ENCODE measurements around the gene VANGL2.

Gene VANGL2

DNA sequence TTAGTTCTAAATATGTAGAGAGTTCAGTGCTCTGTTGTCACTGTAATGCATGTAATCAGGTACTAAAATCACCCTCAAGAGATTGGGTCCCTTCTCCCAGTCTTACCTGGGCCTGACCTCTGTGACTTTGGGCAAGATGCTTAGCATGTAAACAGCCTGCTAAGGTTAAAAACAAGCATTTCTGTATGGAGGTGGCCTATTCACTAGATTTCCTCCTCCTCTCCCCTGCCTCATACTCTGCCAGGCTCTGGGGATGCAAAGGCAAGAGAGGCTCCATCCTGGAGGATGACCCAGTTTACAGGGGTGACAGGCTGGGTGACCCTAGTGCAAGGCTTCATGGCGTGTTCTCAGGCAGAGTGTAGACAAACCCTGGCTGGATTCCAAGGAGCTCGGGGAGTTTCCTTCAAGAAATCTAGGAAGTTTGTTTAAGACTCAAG is 28.8 kb downstream of the VANGL2 start:
- no peak for DNase-seq

DNA sequence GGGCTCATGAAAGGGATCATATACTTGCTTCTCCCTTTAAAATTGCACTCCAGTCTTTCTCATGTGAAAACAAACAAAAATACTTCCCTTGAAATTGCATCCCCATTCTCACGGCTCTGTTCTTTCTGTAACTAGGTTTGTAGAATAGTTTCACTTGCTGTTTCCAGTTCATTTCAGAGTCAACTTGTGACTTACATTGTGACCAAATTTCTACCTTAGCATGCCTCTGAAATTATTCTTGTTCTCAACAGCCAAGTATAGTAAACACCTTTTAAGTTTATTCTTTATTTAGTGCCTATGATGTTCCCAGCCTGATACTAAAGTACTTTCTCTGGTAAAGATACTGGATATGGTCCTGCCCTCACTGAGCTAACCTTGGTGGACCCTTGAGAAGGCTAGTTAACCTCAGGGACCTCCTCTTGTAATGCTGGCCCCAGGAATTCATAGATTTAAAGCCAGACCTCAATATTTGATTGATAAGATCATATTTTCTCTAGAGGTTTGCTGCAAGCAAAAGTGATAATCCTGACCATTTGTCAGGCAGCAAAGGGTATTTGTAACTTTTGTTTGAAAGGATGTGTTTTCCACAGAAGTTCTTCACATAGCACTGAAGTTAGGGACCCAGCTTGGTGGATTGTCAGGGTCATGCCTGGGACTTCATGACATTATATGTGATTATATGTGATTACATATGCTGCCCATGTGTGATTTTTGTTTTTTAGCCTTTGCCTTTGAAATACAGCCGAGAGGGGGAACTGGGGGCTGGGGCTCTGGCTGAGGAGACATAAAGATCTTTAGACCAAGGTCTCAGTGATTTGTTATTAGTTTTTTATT is 29.6 kb downstream of the VANGL2 start:
- DNase-seq: no peak

- DNase-seq: no peak
Observed at GRCh38 chr1:160431006-160431405, 30.6 kb downstream of the VANGL2 start.

DNA sequence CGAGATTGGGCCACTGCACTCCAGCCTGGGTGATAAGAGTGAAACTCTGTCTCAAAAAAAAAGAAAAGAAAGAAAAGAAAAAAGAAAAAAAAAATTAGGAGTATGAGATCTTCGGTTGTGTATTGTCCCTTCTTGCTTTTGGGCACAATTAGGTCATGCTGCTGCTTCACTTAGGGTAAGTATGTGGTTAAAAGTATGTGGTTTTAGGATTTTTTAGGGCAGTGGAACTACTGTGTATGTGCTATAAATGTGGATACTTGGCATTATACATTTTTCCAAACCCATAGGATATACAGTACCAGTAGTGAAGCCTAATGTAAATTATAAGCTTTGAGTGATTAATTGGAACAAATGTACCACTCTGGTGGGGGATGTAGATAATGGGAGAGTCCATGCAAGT is 31.2 kb downstream of the VANGL2 start:
- no peak for DNase-seq

DNA sequence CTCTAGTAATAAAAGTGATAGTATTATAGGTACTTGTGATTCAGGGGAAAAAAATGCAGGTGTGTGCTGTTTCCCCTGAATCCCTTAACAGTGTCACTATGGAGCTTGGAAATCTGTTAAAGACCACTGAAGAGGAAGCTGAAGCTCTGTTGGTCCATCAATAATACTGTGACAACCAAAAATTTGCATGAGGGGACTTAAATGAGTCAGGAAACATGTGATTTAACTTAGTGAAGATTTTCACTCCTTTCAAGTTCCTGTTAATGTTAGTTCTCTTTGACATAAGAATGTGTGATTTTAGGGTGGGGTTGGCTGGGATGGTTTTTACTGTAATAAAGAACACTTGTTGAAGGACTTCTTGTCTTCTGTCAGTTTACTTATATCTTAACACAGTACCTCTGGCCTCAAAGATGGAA is 32.0 kb downstream of the VANGL2 start:
- DNase-seq: no peak

- DNase-seq: no peak
Observed at GRCh38 chr1:160436966-160437365, 36.6 kb downstream of the VANGL2 start.

DNA sequence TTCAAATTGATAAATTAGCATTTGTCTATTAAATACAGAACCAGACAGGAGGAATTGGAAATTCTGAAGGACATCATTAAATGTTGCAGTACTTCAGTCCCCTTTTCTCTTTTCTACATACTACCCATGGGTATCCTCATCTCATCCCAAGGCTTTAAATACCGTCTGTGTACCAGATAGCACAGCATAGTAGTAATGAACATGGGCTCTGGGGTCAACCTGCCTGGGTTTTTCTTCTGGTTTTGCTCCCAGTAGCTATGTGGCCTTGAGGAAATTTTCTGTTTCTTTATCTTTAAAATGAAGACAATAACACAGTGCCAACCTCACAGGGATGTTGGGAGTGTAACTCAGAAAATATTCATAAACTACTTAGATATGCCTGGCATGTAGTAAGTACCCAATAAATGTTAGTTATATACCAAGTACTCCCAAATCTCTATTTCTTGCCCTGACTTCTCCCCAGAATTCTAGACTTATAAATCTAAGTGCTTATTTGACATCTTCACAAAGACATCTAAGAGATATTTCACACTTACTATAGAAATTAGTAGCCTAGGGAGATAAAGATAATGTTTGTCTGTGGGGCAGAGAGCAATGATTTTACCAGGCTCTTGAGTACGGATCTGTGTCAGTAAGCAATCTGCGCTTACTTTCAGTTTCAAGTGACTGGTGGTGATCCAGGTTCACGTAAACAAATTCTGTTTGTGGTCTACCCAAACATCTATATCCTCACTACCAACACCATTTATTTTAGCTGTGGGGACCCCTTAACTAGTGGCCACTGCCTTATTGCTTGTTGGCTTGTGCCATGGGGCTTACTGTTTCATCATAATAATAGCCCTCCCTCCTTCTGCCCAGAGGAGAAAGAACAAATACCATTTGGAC is 37.3 kb downstream of the VANGL2 start:
- DNase-seq: no peak

DNA sequence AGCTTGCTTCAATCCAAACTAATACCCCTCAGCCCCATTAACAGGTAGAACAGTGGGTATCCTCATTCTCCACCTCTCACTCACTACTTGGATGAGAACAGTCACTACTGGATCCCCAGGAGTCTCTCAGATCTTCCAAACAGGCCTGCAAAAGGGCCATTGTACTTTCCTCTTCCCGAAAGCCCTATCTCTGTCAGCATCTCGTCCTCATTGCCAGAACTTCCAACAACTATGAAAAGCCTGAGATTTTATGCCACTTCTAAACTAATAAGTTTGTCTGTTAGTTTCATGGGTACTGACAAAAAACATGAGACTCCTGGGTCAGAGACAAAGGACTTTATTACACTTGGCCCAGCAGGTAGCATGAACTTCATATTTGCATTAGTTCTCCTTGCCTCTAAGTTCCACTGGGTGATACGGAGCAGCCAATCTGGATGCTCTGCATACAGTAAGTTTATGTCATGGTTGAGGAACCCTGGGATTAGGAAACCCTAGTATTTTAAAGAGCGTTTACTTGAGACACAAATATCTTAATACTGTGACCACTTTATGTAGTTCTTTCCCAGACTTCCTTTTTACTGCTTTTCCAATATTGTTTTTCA is 38.1 kb downstream of the VANGL2 start:
- DNase-seq: no peak

- DNase-seq: no peak
Observed at GRCh38 chr1:160438935-160439334, 38.6 kb downstream of the VANGL2 start.

DNA sequence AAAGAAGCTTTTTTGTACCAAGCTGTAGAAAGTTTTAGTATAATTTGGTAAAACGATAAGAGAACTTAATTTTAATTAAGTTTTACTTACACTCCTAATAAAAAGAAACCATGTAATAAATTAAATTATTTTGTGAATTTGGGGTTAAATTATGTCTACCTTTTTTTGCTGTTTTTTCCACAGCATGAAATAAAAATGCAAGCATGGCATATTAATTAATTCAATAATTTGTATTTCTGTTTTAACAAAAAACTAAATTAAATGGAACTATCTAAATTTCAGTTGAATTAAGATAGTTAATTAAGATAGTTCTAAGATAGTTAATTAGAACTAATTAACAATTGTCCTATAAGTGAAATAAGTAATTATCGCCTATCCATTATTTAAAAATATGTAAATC is 39.4 kb downstream of the VANGL2 start:
- no peak for DNase-seq

DNA sequence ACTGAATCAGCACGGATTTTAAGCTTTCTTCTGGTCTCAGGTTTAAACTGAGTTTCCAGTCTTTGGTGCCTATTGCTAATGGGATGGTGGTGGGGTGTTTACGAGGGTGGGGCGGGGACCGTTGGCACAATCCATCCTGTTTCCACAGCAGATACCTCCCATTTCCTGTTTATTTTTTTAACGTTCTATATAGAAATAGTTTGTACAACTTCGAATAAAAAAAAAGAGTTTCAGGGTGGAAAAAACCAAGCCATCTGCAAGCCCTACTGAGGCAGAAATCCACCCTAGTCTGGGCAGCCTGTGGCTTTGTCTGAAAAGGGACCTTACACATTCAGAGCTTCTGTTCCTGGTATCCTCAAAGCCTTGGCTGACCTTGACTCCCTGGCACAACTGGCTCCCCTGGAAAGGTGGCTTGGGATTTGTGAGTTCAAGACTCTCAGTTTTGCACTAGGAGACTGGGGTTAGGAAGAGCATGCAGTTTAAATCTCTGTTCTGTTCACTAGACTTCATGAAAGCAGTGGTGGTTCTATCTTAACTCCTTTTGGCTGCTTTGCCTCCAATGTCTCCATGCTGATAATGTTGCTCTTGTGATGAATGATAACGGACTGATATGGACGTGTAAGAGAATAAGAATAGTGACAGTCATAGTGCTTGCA is 46.7 kb downstream of the VANGL2 start:
- no peak for DNase-seq

- no peak for DNase-seq
Observed at GRCh38 chr1:160449494-160449893, 49.1 kb downstream of the VANGL2 start.

GRCh38 chr1:160451119-160451858 is 50.9 kb downstream of the VANGL2 start:
- no peak for DNase-seq

DNA sequence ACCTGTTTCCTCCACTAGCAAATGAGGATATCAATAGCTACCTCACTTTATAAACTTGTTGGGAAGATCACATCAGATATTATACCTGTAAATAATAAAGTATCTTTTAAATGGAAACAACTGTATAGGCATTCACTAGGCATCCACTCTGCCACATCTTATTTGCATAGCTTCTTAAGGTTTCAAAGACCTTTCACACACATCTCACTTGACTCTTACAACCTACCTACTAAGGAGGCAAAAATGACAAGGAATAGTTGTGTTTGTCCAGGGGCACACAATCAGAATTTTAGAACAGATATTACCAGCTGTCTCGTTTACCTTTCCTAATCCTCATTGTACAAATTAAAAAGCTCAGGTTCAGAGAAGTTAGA is 51.5 kb downstream of the VANGL2 start:
- DNase-seq: no peak

DNA sequence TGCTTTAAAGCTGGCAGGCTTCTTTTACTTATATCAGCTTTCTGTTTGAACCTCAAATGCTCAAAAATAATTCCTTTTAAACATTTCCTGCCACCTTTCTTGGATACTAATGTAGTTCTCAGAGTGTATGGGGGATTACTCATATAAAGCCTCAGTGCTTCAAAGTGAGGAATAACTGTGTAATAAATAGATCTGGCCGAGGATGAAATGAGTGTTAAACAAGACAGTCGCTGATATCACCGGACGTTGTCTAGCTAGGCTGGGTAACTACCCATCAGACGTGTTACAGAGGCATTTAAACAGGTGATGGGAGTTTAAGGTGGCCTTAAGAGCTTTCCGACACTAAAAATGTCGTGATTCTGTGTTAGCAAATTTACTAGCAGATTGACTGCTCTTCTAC is 53.1 kb downstream of the VANGL2 start:
- DNase-seq: peak in 1 of 2 experiments; percentile 44

GRCh38 chr1:160454371-160455152 is 54.2 kb downstream of the VANGL2 start:
- DNase-seq: no peak

- no peak for DNase-seq
Observed at GRCh38 chr1:160455153-160455517, 54.8 kb downstream of the VANGL2 start.

- no peak for DNase-seq
Observed at GRCh38 chr1:160459056-160459455, 58.7 kb downstream of the VANGL2 start.

- peak in 1 of 2 experiments; percentile 12 for DNase-seq
Observed at GRCh38 chr1:160459687-160460086, 59.3 kb downstream of the VANGL2 start.

DNA sequence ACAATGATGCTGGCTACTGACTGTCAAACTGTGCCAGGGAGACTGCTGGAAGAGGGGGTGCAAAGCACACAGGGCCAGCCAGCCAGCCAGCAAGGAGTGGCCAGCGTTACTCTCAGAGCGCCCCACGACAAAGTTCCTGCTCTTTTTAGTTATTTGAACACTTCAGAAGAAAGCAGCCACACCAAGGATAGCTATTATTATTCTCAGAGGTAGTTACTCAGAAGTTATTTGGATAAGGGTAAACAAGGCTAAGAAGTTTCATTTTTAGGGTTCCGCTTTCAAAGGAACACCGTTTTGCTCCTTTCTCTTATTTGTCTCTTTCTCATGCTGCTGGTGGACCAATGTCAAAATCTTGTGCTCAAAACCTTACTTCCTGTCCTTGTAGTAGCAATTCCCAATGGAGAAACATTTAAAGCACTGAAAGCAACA is 59.9 kb downstream of the VANGL2 start:
- peak in 1 of 2 experiments; percentile 7 for DNase-seq

DNA sequence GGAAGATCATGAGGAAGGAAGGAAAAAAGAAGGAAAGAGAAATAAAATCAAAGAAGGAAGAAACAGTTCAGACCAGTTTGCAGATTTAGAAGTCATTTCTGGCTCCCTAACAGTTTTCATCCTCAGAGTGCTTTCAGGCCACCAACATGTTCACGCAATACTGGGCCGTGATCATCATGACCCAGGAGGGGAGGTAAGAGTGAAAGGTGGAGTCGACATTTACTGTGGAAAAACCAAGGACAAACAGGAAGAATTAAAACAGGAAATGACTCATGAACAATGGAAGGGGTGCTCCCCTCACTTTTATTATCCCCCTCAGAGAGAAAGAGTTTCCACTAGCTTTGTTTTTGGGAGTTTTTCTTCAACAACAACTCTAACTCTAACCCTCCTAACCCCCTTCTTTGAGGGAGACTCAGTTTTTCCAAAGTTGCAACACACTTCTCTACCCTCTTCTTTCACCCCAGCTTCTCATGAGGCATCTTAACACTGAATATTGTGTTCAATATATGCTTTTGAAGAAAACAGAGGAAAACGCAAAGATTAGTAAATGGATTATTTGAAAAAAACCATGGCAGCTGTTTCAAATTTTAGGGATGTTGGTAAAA is 60.4 kb downstream of the VANGL2 start:
- peak; percentile 36 to 40 for DNase-seq
